NB4 (cell line): ENCODE measurements around the gene MEF2C.

Experiments used
- CTCF ChIP-seq: IDR thresholded peaks from one replicate; pipeline ENCODE4 v1.5.1; 2012; ENCODE audit warnings: low read depth, low read length
- POLR2A ChIP-seq: IDR thresholded peaks from 2 replicates; pipeline ENCODE4 v1.6.1; 2011; ENCODE audit warnings: mild to moderate bottlenecking; ENCODE audit not compliant: insufficient read length; ENCODE audit errors: extremely low read depth
- TF ChIP-seq, protein P1 (sequence below): IDR thresholded peaks from 2 replicates; pipeline ENCODE4 v1.6.1; 2011; ENCODE audit warnings: low read depth, low read length

GRCh38 chr5:88826646-88827585 lies 56.1 kb downstream of the MEF2C start:
- TF ChIP-seq CTCF (no peak), POLR2A (no peak)
- TF ChIP-seq, protein P1, sequence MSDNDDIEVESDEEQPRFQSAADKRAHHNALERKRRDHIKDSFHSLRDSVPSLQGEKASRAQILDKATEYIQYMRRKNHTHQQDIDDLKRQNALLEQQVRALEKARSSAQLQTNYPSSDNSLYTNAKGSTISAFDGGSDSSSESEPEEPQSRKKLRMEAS = no peak
